HepG2 (cell line): ENCODE results near the gene B3GNT8.
"Not testable (repeated sequence)": the region's sequence is repeated elsewhere in the genome, so short reads cannot be mapped to it uniquely, and the experiment has no call there.

Experiments
- JUND ChIP-seq: sonication (generic); formaldehyde crosslinking; IDR thresholded peaks from 2 replicates; pipeline ENCODE4 v1.8.0; 2022; ENCODE audit warnings: mild to moderate bottlenecking, missing genetic modification reagents
- MAFG ChIP-seq: sonication (generic); formaldehyde crosslinking; IDR thresholded peaks from 2 replicates; pipeline ENCODE4 v1.5.1; 2020; ENCODE audit warnings: mild to moderate bottlenecking, missing genetic modification reagents
- POLR2A ChIP-seq, 2 experiments: IDR thresholded peaks; 2 replicates each; pipeline ENCODE4 v1.6.1; 2011; ENCODE audit warnings: low read depth in 2 of 2, low read length in 2 of 2, mild to moderate bottlenecking in 1 of 2, moderate library complexity in 1 of 2; ENCODE audit not compliant: insufficient read depth in 1 of 2
- SMC3 ChIP-seq: IDR thresholded peaks from 2 replicates; pipeline ENCODE4 v1.6.1; 2011; ENCODE audit warnings: low read length, improper control_type of control experiment
- ZC3H4 ChIP-seq: sonication (generic); formaldehyde crosslinking; IDR thresholded peaks from 2 replicates; pipeline ENCODE4 v1.4.0; 2020; ENCODE audit warnings: missing genetic modification reagents, borderline replicate concordance
- ZNF12 ChIP-seq: sonication (generic); formaldehyde crosslinking; IDR thresholded peaks from 2 replicates; pipeline ENCODE4 v1.5.0; 2020; ENCODE audit warnings: missing genetic modification reagents
- ZNF335 ChIP-seq: sonication (generic); formaldehyde crosslinking; IDR thresholded peaks from 2 replicates; pipeline ENCODE4 v1.4.0; 2020; ENCODE audit warnings: missing genetic modification reagents
- TF ChIP-seq, protein P1 (sequence below): sonication (generic); formaldehyde crosslinking; IDR thresholded peaks from 2 replicates; pipeline ENCODE4 v1.5.0; 2020; ENCODE audit warnings: mild to moderate bottlenecking, missing genetic modification reagents, moderate library complexity

DNA sequence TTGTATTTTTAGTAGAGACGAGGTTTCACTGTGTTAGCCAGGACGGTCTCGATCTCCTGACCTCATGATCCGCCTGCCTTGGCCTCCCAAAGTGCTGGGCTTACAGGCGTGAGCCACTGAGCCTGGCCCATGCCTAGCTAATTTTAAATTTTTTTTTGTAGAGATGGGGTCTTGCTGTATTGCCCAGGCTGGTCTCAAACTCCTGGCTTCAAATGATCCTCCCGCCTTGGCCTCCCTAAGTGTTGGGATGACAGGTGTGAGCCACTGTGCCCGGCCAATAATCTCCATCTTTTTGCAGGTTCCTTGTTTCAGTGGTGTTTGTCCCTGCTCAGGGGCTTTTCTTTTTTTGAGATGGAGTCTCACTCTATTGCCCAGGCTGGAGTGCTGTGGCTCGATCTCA, 45.6 kb downstream of the B3GNT8 start:
- TF ChIP-seq, protein P1, sequence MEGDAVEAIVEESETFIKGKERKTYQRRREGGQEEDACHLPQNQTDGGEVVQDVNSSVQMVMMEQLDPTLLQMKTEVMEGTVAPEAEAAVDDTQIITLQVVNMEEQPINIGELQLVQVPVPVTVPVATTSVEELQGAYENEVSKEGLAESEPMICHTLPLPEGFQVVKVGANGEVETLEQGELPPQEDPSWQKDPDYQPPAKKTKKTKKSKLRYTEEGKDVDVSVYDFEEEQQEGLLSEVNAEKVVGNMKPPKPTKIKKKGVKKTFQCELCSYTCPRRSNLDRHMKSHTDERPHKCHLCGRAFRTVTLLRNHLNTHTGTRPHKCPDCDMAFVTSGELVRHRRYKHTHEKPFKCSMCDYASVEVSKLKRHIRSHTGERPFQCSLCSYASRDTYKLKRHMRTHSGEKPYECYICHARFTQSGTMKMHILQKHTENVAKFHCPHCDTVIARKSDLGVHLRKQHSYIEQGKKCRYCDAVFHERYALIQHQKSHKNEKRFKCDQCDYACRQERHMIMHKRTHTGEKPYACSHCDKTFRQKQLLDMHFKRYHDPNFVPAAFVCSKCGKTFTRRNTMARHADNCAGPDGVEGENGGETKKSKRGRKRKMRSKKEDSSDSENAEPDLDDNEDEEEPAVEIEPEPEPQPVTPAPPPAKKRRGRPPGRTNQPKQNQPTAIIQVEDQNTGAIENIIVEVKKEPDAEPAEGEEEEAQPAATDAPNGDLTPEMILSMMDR (CRISPR knock-in tag): not testable (repeated sequence)
- not testable (repeated sequence) for TF ChIP-seq ZNF12 (CRISPR knock-in tag); ZNF335 (CRISPR knock-in tag); ZC3H4 (CRISPR knock-in tag); SMC3; MAFG (CRISPR knock-in tag); JUND (CRISPR knock-in tag); POLR2A (IDR thresholded peaks at IDR 0.05; ENCODE audit: insufficient read depth in 1 of 2, low read depth in 2 of 2, low read length in 2 of 2)
